GM12878 (cell line): ENCODE data around the gene SEMA3C. TPM values are rescaled to one million over a fixed set of nuclear protein-coding genes. Genes with fewer than 3 reads are reported as not detected.

Source experiments
- ATAC-seq: fragments of 200-7000 bp; cut with Tn5 transposase; 3 replicates; pipeline ENCODE4 v1.9.1; 2020; ENCODE audit warnings: mild to moderate bottlenecking, moderate library complexity
- BruUV-seq: library from RNA; stranded (reverse); fragments of 400-500 nt; replicated peaks from 2 replicates; lab custom pipeline; 2021; lab: Mats Ljungman, UMichigan
- CTCF ChIA-PET: fragments of 300-600 bp; sonication (Branson Sonifier 250); formaldehyde crosslinking; extraction: SDS; loops from one replicate; lab custom pipeline; 2021; ENCODE audit warnings: inconsistent platforms; lab: Yijun Ruan, JAX
- POLR2A ChIA-PET: fragments of 350-600 bp; formaldehyde crosslinking; extraction: SDS; loops from one replicate; lab custom pipeline; 2021; ENCODE audit warnings: inconsistent platforms; lab: Charles Lee
- RAD21 ChIA-PET: fragments of 300-600 bp; sonication (Branson Sonifier 250); formaldehyde crosslinking; loops from one replicate; lab custom pipeline; 2023; ENCODE audit warnings: antibody characterized with exemption; ENCODE audit not compliant: unreplicated experiment; lab: Charles Lee
- SMC1A ChIA-PET: fragments of 300-600 bp; sonication (Branson Sonifier 250); formaldehyde crosslinking; loops from one replicate; lab custom pipeline; 2023; ENCODE audit not compliant: unreplicated experiment, uncharacterized antibody; lab: Charles Lee
- DNase-seq: peaks from one replicate; pipeline ENCODE4 v3.0.0-alpha.2; 2011; ENCODE audit warnings: low read depth, low spot score
- FAIRE-seq: peaks from 3 replicates; lab custom pipeline; 2011; peaks lifted over from hg19 to GRCh38; lab: Jason Lieb, UNC
- H2AFZ ChIP-seq: 2 replicates; pipeline ENCODE4 v1.6.0; 2011; ENCODE audit warnings: low read depth, low read length, control low read depth; ENCODE audit not compliant: control insufficient read depth
- H3K27ac ChIP-seq: 2 replicates; pipeline ENCODE4 v1.5.1; 2011; ENCODE audit warnings: control low read depth; ENCODE audit not compliant: control insufficient read depth, insufficient read depth
- H3K27me3 ChIP-seq, 2 experiments: replicated peaks in 1 of 2; 2 replicates each; pipeline versions ENCODE4 v1.6.0 to v1.6.1; 2011; ENCODE audit warnings: low read length in 1 of 2; ENCODE audit not compliant: control insufficient read depth in 2 of 2, insufficient read depth in 2 of 2
- H3K36me3 ChIP-seq, 2 experiments: 2 replicates each; pipeline ENCODE4 v1.5.1; 2011; ENCODE audit warnings: low read length in 1 of 2; ENCODE audit not compliant: control insufficient read depth in 2 of 2, insufficient read depth in 2 of 2
- H3K4me1 ChIP-seq: 2 replicates; pipeline ENCODE4 v1.6.1; 2011; ENCODE audit warnings: mild to moderate bottlenecking, low read length, moderate library complexity, mixed read lengths; ENCODE audit not compliant: control insufficient read depth, insufficient read depth
- H3K4me2 ChIP-seq: 2 replicates; pipeline ENCODE4 v1.6.0; 2011; ENCODE audit warnings: control low read depth; ENCODE audit not compliant: control insufficient read depth, insufficient read depth
- H3K4me3 ChIP-seq: fragments of 200-600 bp; sonication (generic); 2 replicates; pipeline ENCODE4 v1.5.1; 2016
- H3K79me2 ChIP-seq: 2 replicates; pipeline ENCODE4 v1.6.0; 2011; ENCODE audit warnings: low read length; ENCODE audit not compliant: control insufficient read depth, insufficient read depth
- H3K9ac ChIP-seq: 2 replicates; pipeline ENCODE4 v1.8.0; 2011; ENCODE audit warnings: low read length, control low read depth, mixed read lengths; ENCODE audit not compliant: control insufficient read depth, insufficient read depth
- H3K9me3 ChIP-seq: replicated peaks from 3 replicates; pipeline ENCODE4 v1.5.1; 2011; ENCODE audit warnings: mild to moderate bottlenecking, low read length; ENCODE audit not compliant: control insufficient read depth, insufficient read depth
- H4K20me1 ChIP-seq: 2 replicates; pipeline ENCODE4 v1.6.0; 2011; ENCODE audit not compliant: control insufficient read depth, insufficient read depth
- CREB1 ChIP-seq: IDR thresholded peaks from 2 replicates; pipeline ENCODE4 v1.6.1; 2012; ENCODE audit warnings: low read depth, mild to moderate bottlenecking, inconsistent platforms
- HCFC1 ChIP-seq: fragments of 150-350 bp; IDR thresholded peaks from 2 replicates; pipeline ENCODE4 v1.6.1; 2014; ENCODE audit warnings: low read length
- HDAC2 ChIP-seq: fragments of 200-600 bp; sonication (generic); IDR thresholded peaks from 2 replicates; pipeline ENCODE4 v1.6.1; 2017
- KLF5 ChIP-seq: fragments of 450-650 bp; IDR thresholded peaks from 2 replicates; pipeline ENCODE4 v1.6.1; 2014; ENCODE audit warnings: mild to moderate bottlenecking; ENCODE audit not compliant: partially characterized antibody
- PAX8 ChIP-seq: fragments of 450-650 bp; IDR thresholded peaks from 2 replicates; pipeline ENCODE4 v1.6.1; 2017; ENCODE audit warnings: mild to moderate bottlenecking, moderate library complexity
- POLR2A ChIP-seq: IDR thresholded peaks from 2 replicates; pipeline ENCODE4 v1.6.1; 2011; ENCODE audit warnings: low read depth, mild to moderate bottlenecking, low read length
- RFX5 ChIP-seq: IDR thresholded peaks from 2 replicates; pipeline ENCODE4 v1.6.1; 2011; ENCODE audit warnings: low read depth, low read length, improper control_type of control experiment
- ZNF207 ChIP-seq: fragments of 450-650 bp; IDR thresholded peaks from 2 replicates; pipeline ENCODE4 v1.6.1; 2014; ENCODE audit warnings: antibody characterized with exemption, mild to moderate bottlenecking, borderline replicate concordance
- WGBS: methylation state at CpG from one replicate; pipeline ENCODE4 v1.1.6; 2016; ENCODE audit warnings: low lambda C conversion rate; ENCODE audit not compliant: insufficient replicate concordance, insufficient coverage; ENCODE audit errors: missing lambda C conversion rate; 5-methylcytosine and 5-hydroxymethylcytosine counted together
- in situ Hi-C: fragments of 300-500 bp; cut with MboI; formaldehyde crosslinking; loops from 9 replicates; pipeline ENCODE4 v1.14.3; 2018; ENCODE audit warnings: mixed read lengths
- intact Hi-C: fragments of 100-400 bp; cut with micrococcal nuclease; formaldehyde crosslinking; loops from one replicate; pipeline ENCODE4 v1.14.2; 2022; ENCODE audit not compliant: unreplicated experiment
- polyA plus RNA-seq, 11 experiments: library from polyadenylated mRNA; depleted of rRNA in 4 of 11; unstranded in 6 of 11; stranded (reverse) in 5 of 11; fragments of >200 nt; fragmentation: Nextera tagmentation in 4 of 11; fragmentation: Illumina TruSeq in 1 of 11; extraction: Ambion mirVana in 4 of 11; extraction: Trizol in 1 of 11; gene quantifications; 1 replicate in 1 of 11; 2 replicates in 10 of 11; pipeline versions ENCODE4 v1.2.1 to v1.2.3, GENCODE V29; 2011 to 2016; ENCODE audit warnings: inconsistent platforms in 2 of 11, missing spikeins in 2 of 11, low read depth in 1 of 11
- total RNA-seq, 4 experiments: library from RNA; depleted of rRNA in 3 of 4; stranded (reverse); fragments of >200 nt in 3 of 4; fragmentation: Illumina TruSeq in 1 of 4; extraction: Trizol in 1 of 4; gene quantifications; 2 replicates each; pipeline versions ENCODE4 v1.2.1 to v1.2.3, GENCODE V29; 2013 to 2021
- TF ChIP-seq, protein P1 (sequence below): fragments of 150-350 bp; IDR thresholded peaks from 2 replicates; pipeline ENCODE4 v1.6.1; 2014; ENCODE audit warnings: mild to moderate bottlenecking, low read depth, low read length

The SEMA3C gene
- total and polyA plus RNA-seq, 10 of the 15 experiments (the other 5 are each of a cell fraction or from before 2014, with no cell fraction given) = 0.01 to 0.41 (median 0.11) TPM; not detected in 6

DNA sequence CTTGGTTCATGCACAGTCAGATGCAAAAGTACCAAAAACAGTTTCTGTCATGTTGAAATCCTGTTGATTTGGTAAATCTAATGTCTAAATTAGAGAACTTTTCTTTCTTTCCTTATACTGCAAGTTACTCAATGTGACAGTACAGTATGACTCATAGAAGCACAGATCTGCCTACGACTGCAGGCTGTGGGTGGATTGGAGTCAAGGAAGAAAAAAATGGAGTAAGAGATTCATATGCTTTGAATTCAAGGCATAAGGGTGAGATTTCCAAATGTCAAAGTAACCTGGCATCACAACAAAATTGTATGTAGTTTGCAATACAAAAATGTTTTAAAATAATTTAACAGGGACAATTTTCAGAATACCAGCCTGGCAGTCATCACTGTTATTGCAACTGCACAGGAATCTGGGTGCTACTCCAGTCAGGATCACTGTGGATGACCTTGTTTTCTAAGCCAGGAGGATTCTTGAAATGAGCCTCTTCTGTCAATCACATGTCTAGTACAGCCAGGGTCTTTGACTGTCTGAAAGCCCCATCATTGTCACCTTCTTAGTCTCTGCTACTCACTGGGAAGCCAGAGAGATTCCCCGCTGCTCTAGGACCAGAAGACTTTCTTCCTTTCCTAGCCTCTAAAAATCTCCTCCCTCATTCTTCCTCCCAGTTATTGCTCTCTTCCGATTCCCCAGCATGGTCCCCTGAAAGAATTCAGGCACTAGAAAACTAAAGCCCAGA is 196.8 kb downstream of the SEMA3C start:
- SMC1A ChIA-PET = no interaction called here
- Histone ChIP-seq H2AFZ (no peak overlapping the region), H3K27me3 (no peaks in the 10 kb centered on the region), H3K9me3 (no peaks in the 10 kb centered on the region), H3K4me3 (no peak overlapping the region), H3K27ac (no peak overlapping the region), H3K4me2 (no peak overlapping the region), H3K79me2 (no peaks in the 10 kb centered on the region), H3K36me3 (no peaks in the 10 kb centered on the region), H4K20me1 (no peaks in the 10 kb centered on the region), H3K4me1 (no peaks in the 10 kb centered on the region), H3K9ac (no peak overlapping the region)
- intact Hi-C loops = loop anchor here (5.0 kb wide), 1 partner anchor 50 kb away; no protein-coding TSS in a partner anchor
- CTCF ChIA-PET = interaction anchor here (0.6 kb wide), 1 partner anchor 24 kb away, joined by 3 read pairs; no protein-coding TSS in a partner anchor
- no peak for DNase-seq
- WGBS = 21% methylated on average over 3 of the region's 3 CpGs
- RAD21 ChIA-PET = interaction anchor here (1.1 kb wide), 1 partner anchor 34 kb away, joined by 4 read pairs; no protein-coding TSS in a partner anchor
- in situ Hi-C loops = no loop called here
- POLR2A ChIA-PET = no interaction called here
- BruUV-seq = no TSS peak
- no peak for ATAC-seq
- TF ChIP-seq RFX5 (no peak), HDAC2 (no peak), ZNF207 (no peak), PAX8 (no peak), KLF5 (no peak), CREB1 (no peak), HCFC1 (no peak), POLR2A (no peak)
- TF ChIP-seq, protein P1, sequence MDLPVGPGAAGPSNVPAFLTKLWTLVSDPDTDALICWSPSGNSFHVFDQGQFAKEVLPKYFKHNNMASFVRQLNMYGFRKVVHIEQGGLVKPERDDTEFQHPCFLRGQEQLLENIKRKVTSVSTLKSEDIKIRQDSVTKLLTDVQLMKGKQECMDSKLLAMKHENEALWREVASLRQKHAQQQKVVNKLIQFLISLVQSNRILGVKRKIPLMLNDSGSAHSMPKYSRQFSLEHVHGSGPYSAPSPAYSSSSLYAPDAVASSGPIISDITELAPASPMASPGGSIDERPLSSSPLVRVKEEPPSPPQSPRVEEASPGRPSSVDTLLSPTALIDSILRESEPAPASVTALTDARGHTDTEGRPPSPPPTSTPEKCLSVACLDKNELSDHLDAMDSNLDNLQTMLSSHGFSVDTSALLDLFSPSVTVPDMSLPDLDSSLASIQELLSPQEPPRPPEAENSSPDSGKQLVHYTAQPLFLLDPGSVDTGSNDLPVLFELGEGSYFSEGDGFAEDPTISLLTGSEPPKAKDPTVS = no peak
- no peak for FAIRE-seq
